Measurements from ENCODE around the gene PARD3. TPM values are rescaled to one million over a fixed set of nuclear protein-coding genes. Genes with fewer than 3 reads are reported as not detected.

The PARD3 gene
- total RNA-seq, 1 experiment from 2014 or later: 57.4 TPM

DNA sequence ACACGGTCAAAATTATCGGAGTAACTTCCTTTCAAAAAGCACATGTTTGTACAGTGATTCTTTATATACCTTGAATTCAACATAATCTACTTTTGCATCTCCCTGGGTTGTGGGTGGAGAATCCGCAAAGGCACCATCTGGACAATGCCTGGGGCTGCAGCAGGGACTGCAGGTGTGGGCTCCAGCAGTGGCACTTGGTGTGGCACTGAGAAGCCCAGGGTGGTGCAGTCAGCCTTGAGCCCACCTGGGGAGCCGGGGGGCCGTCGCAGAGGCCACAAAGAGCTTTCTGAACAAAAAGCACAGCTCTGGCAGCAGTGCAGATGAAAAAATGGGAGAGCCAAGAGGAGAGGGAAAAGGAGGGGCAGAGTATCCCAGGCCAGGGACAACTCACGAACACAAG lies 22.2 kb downstream of the PARD3 start:
- Histone ChIP-seq H3F3A (ENCODE audit: insufficient read depth, low read depth) (no peaks in the 10 kb centered on the region), H3K27ac (no peak overlapping the region), H3K27me3 (ENCODE audit: insufficient read depth, low read depth) (no peaks in the 10 kb centered on the region), H3K4me3 (no peak overlapping the region), H3K79me2 (ENCODE audit: low read depth) (peaks cover 82% of the 10 kb centered on the region), H2AFZ (no peak overlapping the region), H3K9me2 (ENCODE audit: insufficient read depth) (no peaks in the 10 kb centered on the region), H3K36me3 (ENCODE audit: low read depth) (no peaks in the 10 kb centered on the region), H3K9me3 (ENCODE audit: insufficient read depth, low read depth) (no peaks in the 10 kb centered on the region), H3K4me2 (no peak overlapping the region), H4K20me1 (ENCODE audit: insufficient read depth) (peaks cover 6% of the 10 kb centered on the region), H3K4me1 (replicated peaks; ENCODE audit: insufficient read depth) (no peaks in the 10 kb centered on the region)
- DNase-seq: no peak
- POLR2A ChIA-PET (ENCODE audit: unreplicated experiment): interaction anchor here (0.6 kb wide), 1 partner anchor 311 kb away, joined by 9 read pairs; no protein-coding TSS in a partner anchor
- intact Hi-C loops (cut with micrococcal nuclease; ENCODE audit: unreplicated experiment): no loop called here
- TF ChIP-seq EZH2 (IDR thresholded peaks at IDR 0.05; ENCODE audit: low read depth): no peak
- no peak for TF ChIP-seq CTCF (conservative IDR thresholded peaks at IDR 0.05)
- BruUV-seq (replicated peaks): no TSS peak
- CTCF ChIA-PET: no interaction called here

- DNase-seq: no peak
- H3K4me1 ChIP-seq (replicated peaks; ENCODE audit: insufficient read depth): no peaks in the 10 kb centered on the region
- H3K4me3 ChIP-seq: no peak overlapping the region
- ChIA-PET CTCF (no interaction called here), POLR2A (ENCODE audit: unreplicated experiment) (no interaction called here)
- no peak overlapping the region for H2AFZ ChIP-seq
- BruUV-seq (replicated peaks): no TSS peak
- H3K9me3 ChIP-seq (ENCODE audit: insufficient read depth, low read depth): no peaks in the 10 kb centered on the region
- peaks cover 84% of the 10 kb centered on the region for H3K79me2 ChIP-seq (ENCODE audit: low read depth)
- TF ChIP-seq CTCF (conservative IDR thresholded peaks at IDR 0.05): no peak
- no peak for TF ChIP-seq EZH2 (IDR thresholded peaks at IDR 0.05; ENCODE audit: low read depth)
- H3K27me3 ChIP-seq (ENCODE audit: insufficient read depth, low read depth): no peaks in the 10 kb centered on the region
- peaks cover 6% of the 10 kb centered on the region for H4K20me1 ChIP-seq (ENCODE audit: insufficient read depth)
- no peaks in the 10 kb centered on the region for H3K36me3 ChIP-seq (ENCODE audit: low read depth)
- no peaks in the 10 kb centered on the region for H3K9me2 ChIP-seq (ENCODE audit: insufficient read depth)
- H3F3A ChIP-seq (ENCODE audit: insufficient read depth, low read depth): no peaks in the 10 kb centered on the region
- no peak overlapping the region for H3K4me2 ChIP-seq
- H3K27ac ChIP-seq: no peak overlapping the region
- intact Hi-C loops (cut with micrococcal nuclease; ENCODE audit: unreplicated experiment): no loop called here
These were observed 23.1 kb downstream of the PARD3 start for GRCh38 chr10:34791947-34792346.

DNA sequence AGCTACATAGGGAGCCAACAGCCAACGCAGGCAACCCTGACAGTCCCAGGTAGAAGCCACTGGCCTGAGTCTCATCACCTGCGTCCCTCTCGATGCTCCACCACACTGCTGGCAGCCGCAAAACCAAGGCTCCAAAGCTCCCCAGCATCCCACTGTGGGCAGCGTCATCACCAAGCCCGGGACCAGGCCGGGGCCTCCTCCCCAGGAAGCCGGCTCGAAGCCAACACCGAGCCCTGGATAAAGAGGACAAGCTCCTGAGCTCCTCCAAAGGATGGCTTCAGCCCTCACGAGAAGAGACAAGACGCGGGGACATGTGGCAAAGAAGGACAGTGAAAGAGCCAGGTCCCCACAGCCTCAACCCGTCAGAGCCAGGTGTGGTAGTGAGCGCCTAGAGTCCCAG lies 23.9 kb downstream of the PARD3 start:
- H3K27ac ChIP-seq: no peak overlapping the region
- intact Hi-C loops (cut with micrococcal nuclease; ENCODE audit: unreplicated experiment): no loop called here
- POLR2A ChIA-PET (ENCODE audit: unreplicated experiment): no interaction called here
- no TSS peak for BruUV-seq (replicated peaks)
- H3K9me2 ChIP-seq (ENCODE audit: insufficient read depth): no peaks in the 10 kb centered on the region
- TF ChIP-seq CTCF (conservative IDR thresholded peaks at IDR 0.05) (no peak), EZH2 (IDR thresholded peaks at IDR 0.05; ENCODE audit: low read depth) (no peak)
- H3K9me3 ChIP-seq (ENCODE audit: insufficient read depth, low read depth): no peaks in the 10 kb centered on the region
- peaks cover 9% of the 10 kb centered on the region for H4K20me1 ChIP-seq (ENCODE audit: insufficient read depth)
- H3K27me3 ChIP-seq (ENCODE audit: insufficient read depth, low read depth): no peaks in the 10 kb centered on the region
- no peak for DNase-seq
- H3K4me3 ChIP-seq: no peak overlapping the region
- no peaks in the 10 kb centered on the region for H3K4me1 ChIP-seq (replicated peaks; ENCODE audit: insufficient read depth)
- H3F3A ChIP-seq (ENCODE audit: insufficient read depth, low read depth): no peaks in the 10 kb centered on the region
- H3K4me2 ChIP-seq: no peak overlapping the region
- H3K79me2 ChIP-seq (ENCODE audit: low read depth): peaks cover 85% of the 10 kb centered on the region
- CTCF ChIA-PET: no interaction called here
- H3K36me3 ChIP-seq (ENCODE audit: low read depth): no peaks in the 10 kb centered on the region
- H2AFZ ChIP-seq: no peak overlapping the region
